Activated naive CD8-positive, alpha-beta T cell treated with anti-CD3 and anti-CD28 coated beads for 36 hours (primary cell): ENCODE measurements around the gene SLC46A3. TPM values are rescaled to one million over a fixed set of nuclear protein-coding genes. Genes with fewer than 3 reads are reported as not detected.
A peak's percentile ranks its signal among the peaks of the same experiment; 100 is the strongest.
"Not testable (repeated sequence)": the region's sequence is repeated elsewhere in the genome, so short reads cannot be mapped to it uniquely, and the experiment has no call there.

Experiments
- DNase-seq: peaks from one replicate; pipeline ENCODE4 v3.0.0; 2021
- H3K27ac Mint-ChIP-seq: one replicate; pipeline ENCODE4 v1.8.0; 2022; ENCODE audit warnings: mild to moderate bottlenecking, moderate library complexity, mixed read lengths
- H3K27me3 Mint-ChIP-seq: one replicate; pipeline ENCODE4 v1.8.0; 2022; ENCODE audit warnings: mild to moderate bottlenecking, mixed read lengths
- H3K36me3 Mint-ChIP-seq: one replicate; pipeline ENCODE4 v1.8.0; 2021; ENCODE audit warnings: mild to moderate bottlenecking, mixed read lengths
- H3K4me1 Mint-ChIP-seq: one replicate; pipeline ENCODE4 v1.8.0; 2021; ENCODE audit warnings: mixed read lengths
- H3K4me3 Mint-ChIP-seq: one replicate; pipeline ENCODE4 v1.8.0; 2022; ENCODE audit warnings: mild to moderate bottlenecking, moderate library complexity, mixed read lengths
- H3K9me3 Mint-ChIP-seq: one replicate; pipeline ENCODE4 v1.8.0; 2022; ENCODE audit warnings: mixed read lengths
- total RNA-seq, 2 experiments: library from RNA; stranded (reverse); gene quantifications; one replicate each; pipeline ENCODE4 v1.2.3, GENCODE V29; 2021

The SLC46A3 gene
- total RNA-seq, 2 experiments from 2014 or later, result 2.6 to 3.2 TPM

- Mint-ChIP-seq H3K4me3 (no peak overlapping the region), H3K9me3 (no peaks in the 10 kb centered on the region), H3K27me3 (no peaks in the 10 kb centered on the region), H3K27ac (peak overlapping the region; percentile 27), H3K36me3 (no peaks in the 10 kb centered on the region), H3K4me1 (peaks cover 26% of the 10 kb centered on the region)
- no peak for DNase-seq
Measured at GRCh38 chr13:28716511-28716910, 2.3 kb downstream of the SLC46A3 start.

DNA sequence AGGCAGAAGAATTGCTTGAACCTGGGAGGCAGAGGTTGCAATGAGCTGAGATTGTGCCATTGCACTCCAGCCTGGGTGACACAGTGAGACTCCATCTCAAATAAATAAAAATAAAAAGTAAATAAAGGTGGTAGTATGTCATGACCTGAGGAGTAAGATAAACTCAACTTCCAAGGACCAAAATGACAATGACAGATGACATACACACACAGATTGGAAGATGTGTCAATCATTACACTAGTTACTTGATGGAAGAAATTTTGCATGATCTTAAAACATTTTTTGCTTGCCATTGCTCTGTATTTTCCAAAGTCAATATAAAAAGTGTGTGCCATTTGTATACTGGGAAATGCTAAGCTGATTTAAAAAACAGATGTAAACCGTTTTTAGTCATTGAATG, 4.1 kb downstream of the SLC46A3 start:
- Mint-ChIP-seq H3K9me3 (no peaks in the 10 kb centered on the region), H3K27me3 (no peaks in the 10 kb centered on the region), H3K4me1 (peaks cover 26% of the 10 kb centered on the region), H3K36me3 (peaks cover under 1% of the 10 kb centered on the region), H3K27ac (no peak overlapping the region), H3K4me3 (no peak overlapping the region)
- no peak for DNase-seq

DNA sequence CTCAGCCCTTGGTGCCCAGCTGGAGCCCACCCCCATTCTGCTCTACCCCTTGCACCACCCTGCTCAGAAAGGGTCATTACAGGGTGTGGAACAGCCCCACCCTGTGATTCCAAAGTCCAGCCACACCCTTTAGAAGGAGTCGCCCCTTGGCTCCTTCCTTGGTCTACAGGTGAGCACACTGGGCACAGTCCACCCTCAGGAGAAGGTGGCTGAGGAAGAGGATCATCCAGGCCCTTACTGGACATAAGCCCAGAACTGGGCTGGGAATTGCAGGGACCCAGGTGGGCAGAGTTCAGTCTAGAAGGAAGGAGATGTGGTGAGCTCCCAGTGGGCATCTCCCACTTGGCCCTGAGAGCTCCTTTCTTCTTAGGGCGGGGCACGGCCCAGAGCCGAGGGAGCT, 8.6 kb downstream of the SLC46A3 start:
- Mint-ChIP-seq H3K36me3 (peaks cover 7% of the 10 kb centered on the region), H3K27me3 (no peaks in the 10 kb centered on the region), H3K9me3 (no peaks in the 10 kb centered on the region), H3K4me1 (peaks cover 8% of the 10 kb centered on the region), H3K27ac (no peak overlapping the region), H3K4me3 (no peak overlapping the region)
- DNase-seq, result no peak

- Mint-ChIP-seq H3K4me3 (no peak overlapping the region), H3K27me3 (no peaks in the 10 kb centered on the region), H3K36me3 (peaks cover 10% of the 10 kb centered on the region), H3K9me3 (no peaks in the 10 kb centered on the region), H3K27ac (peak overlapping the region; percentile 8), H3K4me1 (peaks cover 8% of the 10 kb centered on the region)
- no peak for DNase-seq
Measured at GRCh38 chr13:28707629-28708427, 10.9 kb downstream of the SLC46A3 start.

DNA sequence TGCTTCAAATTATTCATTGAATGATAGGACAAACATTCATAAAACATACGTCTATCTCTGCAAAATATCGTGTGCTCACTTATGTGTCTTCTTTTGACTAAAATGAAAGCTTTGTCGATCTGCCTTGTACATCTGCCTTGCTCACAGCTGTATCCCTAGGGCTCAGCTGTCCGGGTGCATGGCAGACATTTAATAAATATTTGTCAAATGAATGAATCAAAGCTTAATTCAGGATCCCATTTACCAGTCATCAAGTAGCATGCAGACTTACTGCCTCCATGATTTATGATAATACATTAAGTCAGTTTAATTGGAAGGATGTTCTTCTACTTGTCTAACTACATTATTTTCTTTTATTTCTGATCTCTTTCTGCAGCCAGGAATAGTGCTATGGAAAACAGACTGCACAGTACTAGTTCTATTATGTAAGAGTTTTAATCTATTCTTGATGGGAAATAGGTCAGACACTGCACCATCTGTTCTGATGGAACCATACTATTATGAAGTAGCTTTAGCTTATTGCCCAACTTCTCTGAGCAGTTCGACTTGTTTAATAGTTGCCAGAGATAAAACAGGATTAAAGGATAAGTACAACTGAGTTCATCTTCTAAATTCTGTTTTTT, 13.2 kb downstream of the SLC46A3 start:
- no peak for DNase-seq
- Mint-ChIP-seq H3K27ac (no peak overlapping the region), H3K27me3 (no peaks in the 10 kb centered on the region), H3K9me3 (no peaks in the 10 kb centered on the region), H3K36me3 (peaks cover 13% of the 10 kb centered on the region), H3K4me1 (peaks cover 8% of the 10 kb centered on the region), H3K4me3 (no peak overlapping the region)

- Mint-ChIP-seq H3K27me3 (no peaks in the 10 kb centered on the region), H3K9me3 (no peaks in the 10 kb centered on the region), H3K4me3 (no peak overlapping the region), H3K36me3 (peaks cover 17% of the 10 kb centered on the region), H3K4me1 (peaks cover 8% of the 10 kb centered on the region), H3K27ac (no peak overlapping the region)
- DNase-seq, result no peak
Measured at GRCh38 chr13:28704919-28705318, 13.9 kb downstream of the SLC46A3 start.

GRCh38 chr13:28704282-28704681, 14.5 kb downstream of the SLC46A3 start:
- Mint-ChIP-seq H3K27ac (no peak overlapping the region), H3K27me3 (no peaks in the 10 kb centered on the region), H3K36me3 (peaks cover 15% of the 10 kb centered on the region), H3K4me3 (no peak overlapping the region), H3K9me3 (no peaks in the 10 kb centered on the region), H3K4me1 (peaks cover 6% of the 10 kb centered on the region)
- DNase-seq, result no peak

DNA sequence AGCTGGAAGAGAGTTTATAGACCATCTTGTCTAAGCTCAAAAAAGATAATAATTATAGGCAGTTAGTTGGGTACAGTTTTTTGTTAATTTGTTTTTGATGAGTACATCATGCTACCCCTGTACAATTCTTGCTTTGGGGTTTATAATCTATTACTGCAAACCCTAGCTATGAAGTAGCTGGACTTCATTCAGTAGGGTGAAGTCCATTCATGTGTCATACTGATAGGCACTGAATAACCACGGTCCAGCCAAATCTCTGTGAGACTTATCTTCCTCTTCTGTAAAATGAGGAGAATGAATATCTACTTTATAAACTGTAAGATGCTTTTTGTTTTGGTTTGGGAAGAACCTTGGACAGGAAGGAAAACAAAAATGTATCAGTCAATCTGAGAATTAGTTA, 19.5 kb downstream of the SLC46A3 start:
- no peak overlapping the region for H3K4me3 Mint-ChIP-seq
- H3K27me3 Mint-ChIP-seq, result no peaks in the 10 kb centered on the region
- no peak overlapping the region for H3K27ac Mint-ChIP-seq
- H3K4me1 Mint-ChIP-seq, result no peaks in the 10 kb centered on the region
- H3K36me3 Mint-ChIP-seq, result peaks cover 29% of the 10 kb centered on the region
- no peak for DNase-seq
- H3K9me3 Mint-ChIP-seq, result no peaks in the 10 kb centered on the region

GRCh38 chr13:28697441-28697840, 21.3 kb downstream of the SLC46A3 start:
- Mint-ChIP-seq H3K9me3 (peaks cover 3% of the 10 kb centered on the region), H3K27me3 (no peaks in the 10 kb centered on the region), H3K27ac (no peak overlapping the region), H3K36me3 (peaks cover 26% of the 10 kb centered on the region), H3K4me3 (no peak overlapping the region), H3K4me1 (no peaks in the 10 kb centered on the region)
- no peak for DNase-seq

DNA sequence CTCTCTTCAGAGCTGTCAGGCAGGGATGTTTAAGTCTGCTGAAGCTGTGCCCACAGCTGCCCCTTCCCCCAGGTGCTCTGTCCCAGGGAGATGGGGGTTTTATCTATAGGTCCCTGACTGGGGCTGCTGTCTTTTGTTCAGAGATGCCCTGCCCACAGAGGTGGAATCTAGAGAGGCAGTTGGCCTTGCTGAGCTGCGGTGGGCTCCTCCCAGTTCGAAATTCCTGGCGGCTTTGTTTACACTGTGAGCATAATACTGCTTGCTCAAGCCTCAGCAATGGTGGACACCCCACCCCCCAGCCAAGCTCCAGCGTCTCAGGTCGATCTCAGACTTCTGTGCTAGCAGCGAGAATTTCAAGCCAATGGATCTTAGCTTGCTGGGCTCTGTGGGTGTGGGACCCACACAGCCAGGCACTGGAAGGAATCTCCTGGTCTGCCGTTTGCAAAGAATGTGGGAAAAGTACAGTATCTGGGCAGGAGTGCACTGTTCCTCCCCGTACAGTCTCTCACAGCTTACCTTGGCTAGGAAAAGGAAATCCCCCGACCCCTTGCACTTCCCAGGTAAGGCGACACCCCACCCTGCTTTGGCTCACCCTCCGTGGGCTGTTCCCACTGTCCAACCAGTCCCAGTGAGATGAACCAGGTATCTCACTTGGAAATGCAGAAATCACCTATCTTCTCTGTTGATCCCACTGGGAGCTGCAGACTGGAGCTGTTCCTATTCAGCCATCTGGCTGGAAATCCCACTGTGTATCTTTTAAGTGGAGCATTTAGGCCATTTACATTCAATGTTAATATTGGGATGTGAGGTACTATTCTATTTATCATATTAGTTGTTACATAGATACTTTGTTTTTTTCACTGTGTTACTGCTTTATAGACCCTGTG, 24.9 kb downstream of the SLC46A3 start:
- H3K4me1 Mint-ChIP-seq, H3K27ac Mint-ChIP-seq, H3K4me3 Mint-ChIP-seq, DNase-seq, H3K27me3 Mint-ChIP-seq: not testable (repeated sequence)
- Mint-ChIP-seq H3K9me3 (peaks cover 25% of the 10 kb centered on the region), H3K36me3 (peaks cover 24% of the 10 kb centered on the region)

- Mint-ChIP-seq H3K9me3 (peaks cover 21% of the 10 kb centered on the region), H3K4me1 (no peaks in the 10 kb centered on the region), H3K27me3 (no peaks in the 10 kb centered on the region), H3K4me3 (no peak overlapping the region), H3K27ac (no peak overlapping the region), H3K36me3 (peaks cover 7% of the 10 kb centered on the region)
- DNase-seq, result no peak
Measured at GRCh38 chr13:28685892-28686291, 32.9 kb downstream of the SLC46A3 start.

DNA sequence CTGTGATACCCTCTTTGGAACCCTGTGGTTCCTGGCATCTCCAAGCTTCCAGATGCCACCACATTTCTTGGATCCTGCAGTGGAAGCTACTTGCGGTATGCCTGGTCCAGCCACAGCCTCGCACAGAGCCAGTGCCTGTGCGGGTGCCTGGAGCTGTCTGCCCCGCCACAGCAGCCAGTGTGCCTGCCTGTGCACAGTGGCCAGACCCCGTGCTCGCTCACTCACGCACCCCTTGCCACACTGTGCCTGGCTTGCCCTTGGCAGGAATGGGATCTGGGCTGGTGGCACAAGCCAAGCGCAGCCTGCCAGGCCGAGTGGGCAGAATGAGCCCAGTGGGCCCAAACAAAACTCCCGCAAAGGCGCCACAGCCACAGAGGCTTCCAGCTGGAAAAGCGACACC, 33.7 kb downstream of the SLC46A3 start:
- no peak for DNase-seq
- H3K9me3 Mint-ChIP-seq, result peaks cover 16% of the 10 kb centered on the region
- H3K4me1 Mint-ChIP-seq, result no peaks in the 10 kb centered on the region
- H3K27me3 Mint-ChIP-seq, result no peaks in the 10 kb centered on the region
- H3K36me3 Mint-ChIP-seq, result peaks cover 4% of the 10 kb centered on the region
- H3K27ac Mint-ChIP-seq, result no peak overlapping the region
- H3K4me3 Mint-ChIP-seq, result no peak overlapping the region

- Mint-ChIP-seq H3K4me1 (no peaks in the 10 kb centered on the region), H3K9me3 (peaks cover 10% of the 10 kb centered on the region), H3K27ac (no peak overlapping the region), H3K4me3 (no peak overlapping the region), H3K36me3 (peaks cover 1% of the 10 kb centered on the region), H3K27me3 (no peaks in the 10 kb centered on the region)
- no peak for DNase-seq
Measured at GRCh38 chr13:28684257-28684656, 34.5 kb downstream of the SLC46A3 start.

DNA sequence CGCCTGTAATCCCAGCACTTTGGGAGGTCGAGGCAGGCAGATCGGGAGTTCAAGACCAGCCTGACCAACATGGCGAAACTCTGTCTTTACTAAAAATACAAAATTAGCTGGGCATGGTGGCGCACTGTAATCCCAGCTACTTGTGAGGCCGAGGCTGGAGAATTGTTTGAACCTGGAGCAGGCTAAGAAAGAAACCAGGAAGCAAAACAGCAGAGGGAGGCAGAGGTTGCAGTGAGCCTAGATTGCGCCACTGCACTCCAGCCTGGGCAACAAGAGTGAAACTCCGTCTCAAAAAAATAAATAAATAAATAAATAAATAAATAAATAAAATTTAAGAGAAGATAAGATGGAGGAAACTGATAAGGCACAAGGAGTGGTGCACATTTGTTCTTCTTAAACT, 35.6 kb downstream of the SLC46A3 start:
- DNase-seq, H3K27me3 Mint-ChIP-seq, H3K36me3 Mint-ChIP-seq, H3K4me3 Mint-ChIP-seq, H3K4me1 Mint-ChIP-seq, H3K9me3 Mint-ChIP-seq, H3K27ac Mint-ChIP-seq: not testable (repeated sequence)

GRCh38 chr13:28680541-28680940, 38.2 kb downstream of the SLC46A3 start:
- H3K9me3 Mint-ChIP-seq, result no peaks in the 10 kb centered on the region
- H3K4me1 Mint-ChIP-seq, result no peaks in the 10 kb centered on the region
- H3K36me3 Mint-ChIP-seq, result peaks cover 6% of the 10 kb centered on the region
- no peaks in the 10 kb centered on the region for H3K27me3 Mint-ChIP-seq
- no peak for DNase-seq
- no peak overlapping the region for H3K27ac Mint-ChIP-seq
- no peak overlapping the region for H3K4me3 Mint-ChIP-seq
